Body of pancreas (tissue), 4 donors: ENCODE measurements around the gene FAM107A.

Source experiments
- CTCF ChIP-seq, 7 experiments: fragments of 450-650 bp in 4 of 7; fragments of 200-600 bp in 3 of 7; sonication (generic) in 3 of 7; IDR thresholded peaks; one replicate each; pipeline ENCODE4 v1.5.1; 2016 to 2019; ENCODE audit warnings: antibody characterized with exemption in 7 of 7
- POLR2A ChIP-seq, 3 donors: fragments of 450-650 bp; IDR thresholded peaks; one replicate each; pipeline ENCODE4 v1.6.1; 2016; ENCODE audit warnings: antibody characterized with exemption in 3 of 3, mild to moderate bottlenecking in 2 of 3

- no peak for TF ChIP-seq CTCF (IDR thresholded peaks at IDR 0.05)
- no peak for TF ChIP-seq POLR2A (IDR thresholded peaks at IDR 0.05)
Observed at GRCh38 chr3:58537412-58538301, 39.5 kb downstream of the FAM107A start.
